Loucy (cell line): Measurements from ENCODE around the gene IL20RA.

ENCODE experiments used
- H2AFZ ChIP-seq: fragments of 200-600 bp; sonication (generic); 2 replicates; pipeline ENCODE4 v1.6.0; 2016; ENCODE audit warnings: antibody characterized with exemption, mild to moderate bottlenecking, low read length, moderate library complexity
- H3F3A ChIP-seq: fragments of 200-600 bp; 2 replicates; pipeline ENCODE4 v1.6.0; 2016; ENCODE audit warnings: antibody characterized with exemption, low read depth, mild to moderate bottlenecking
- H3K27me3 ChIP-seq: fragments of 200-600 bp; sonication (generic); 2 replicates; pipeline ENCODE4 v1.6.1; 2014; ENCODE audit warnings: low read length, mild to moderate bottlenecking; ENCODE audit not compliant: insufficient read depth, poor library complexity, severe bottlenecking
- H3K36me3 ChIP-seq: fragments of 200-600 bp; sonication (generic); 2 replicates; pipeline ENCODE4 v1.6.1; 2016; ENCODE audit warnings: low read length; ENCODE audit not compliant: insufficient read depth
- H3K4me1 ChIP-seq: fragments of 200-600 bp; sonication (generic); 2 replicates; pipeline ENCODE4 v1.5.1; 2014; ENCODE audit warnings: low read length, mild to moderate bottlenecking; ENCODE audit not compliant: insufficient read depth, poor library complexity, severe bottlenecking
- H3K4me2 ChIP-seq: fragments of 200-600 bp; sonication (generic); 2 replicates; pipeline ENCODE4 v1.6.0; 2014; ENCODE audit warnings: antibody characterized with exemption, low read length, low read depth, mild to moderate bottlenecking; ENCODE audit not compliant: poor library complexity, severe bottlenecking
- H3K4me3 ChIP-seq: fragments of 200-600 bp; sonication (generic); 2 replicates; pipeline ENCODE4 v1.5.1; 2014; ENCODE audit warnings: low read length, mild to moderate bottlenecking, mixed read lengths; ENCODE audit not compliant: poor library complexity, severe bottlenecking
- H3K79me2 ChIP-seq: fragments of 200-600 bp; sonication (generic); 2 replicates; pipeline ENCODE4 v1.6.1; 2014; ENCODE audit warnings: low read length; ENCODE audit not compliant: insufficient read depth
- H3K9ac ChIP-seq: fragments of 200-600 bp; sonication (generic); 2 replicates; pipeline ENCODE4 v1.6.0; 2014; ENCODE audit warnings: mild to moderate bottlenecking, low read depth, low read length, moderate library complexity; ENCODE audit not compliant: poor library complexity, severe bottlenecking
- H3K9me2 ChIP-seq: fragments of 200-600 bp; sonication (generic); replicated peaks from 2 replicates; pipeline ENCODE4 v1.6.1; 2016; ENCODE audit warnings: low read depth, low read length, mixed read lengths
- H3K9me3 ChIP-seq: fragments of 200-600 bp; sonication (generic); 2 replicates; pipeline ENCODE4 v1.6.1; 2014; ENCODE audit warnings: mild to moderate bottlenecking, antibody characterized with exemption, low read length, low read depth; ENCODE audit not compliant: insufficient read depth
- H4K20me1 ChIP-seq: fragments of 200-600 bp; sonication (generic); 2 replicates; pipeline ENCODE4 v1.6.0; 2014; ENCODE audit warnings: antibody characterized with exemption, low read length, mild to moderate bottlenecking; ENCODE audit not compliant: insufficient read depth, poor library complexity, severe bottlenecking
- EZH2phosphoT487 ChIP-seq: fragments of 200-600 bp; IDR thresholded peaks from 2 replicates; pipeline ENCODE4 v1.6.1; 2018; ENCODE audit warnings: antibody characterized with exemption, mild to moderate bottlenecking, moderate library complexity, borderline replicate concordance
- TF ChIP-seq, protein P1 (sequence below): fragments of 200-600 bp; sonication (generic); conservative IDR thresholded peaks from 2 replicates; pipeline ENCODE4 v1.5.1; 2014; ENCODE audit warnings: mild to moderate bottlenecking, antibody characterized with exemption, low read length

Gene IL20RA

DNA sequence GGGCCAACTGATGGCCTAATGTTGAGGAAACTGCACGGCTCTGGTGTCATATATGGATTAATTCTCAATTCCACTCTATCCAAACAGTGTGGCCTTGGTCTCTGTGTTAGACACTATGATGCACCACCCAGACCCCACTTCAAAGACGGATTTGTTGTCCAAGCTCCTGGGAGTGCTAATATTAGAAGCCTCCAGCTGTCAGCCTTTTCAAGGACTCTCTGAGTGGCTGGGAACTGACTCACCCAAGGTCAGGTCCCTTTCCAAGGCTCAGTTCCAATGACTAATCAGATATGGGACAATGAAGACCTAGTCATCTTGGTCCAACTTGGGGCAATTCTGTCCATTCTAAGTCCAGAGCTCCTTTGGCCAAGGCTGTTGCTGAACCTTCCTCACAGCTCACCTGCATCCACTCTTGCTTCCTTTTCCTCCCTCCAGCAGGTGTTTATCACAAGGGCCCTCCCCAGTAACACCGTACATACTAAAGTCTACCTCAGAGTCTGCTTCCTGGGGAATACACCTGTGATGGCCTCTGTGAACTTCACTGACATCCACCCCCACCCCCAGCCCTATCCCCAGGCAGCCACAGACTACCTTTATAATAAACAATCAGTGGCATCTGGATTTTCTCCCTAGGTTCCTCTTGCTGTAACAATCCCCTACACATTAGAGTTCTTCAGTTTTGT, 7.2 kb upstream of the IL20RA start:
- Histone ChIP-seq H3K4me2 (no peak overlapping the region), H2AFZ (no peak overlapping the region), H3K9me3 (no peaks in the 10 kb centered on the region), H3K4me3 (no peak overlapping the region), H3K9ac (no peak overlapping the region), H3K36me3 (no peaks in the 10 kb centered on the region), H3K27me3 (peaks cover 100% of the 10 kb centered on the region), H4K20me1 (peaks cover 3% of the 10 kb centered on the region), H3F3A (no peaks in the 10 kb centered on the region), H3K4me1 (no peaks in the 10 kb centered on the region), H3K79me2 (no peaks in the 10 kb centered on the region), H3K9me2 (no peaks in the 10 kb centered on the region)
- TF ChIP-seq EZH2phosphoT487 = no peak
- TF ChIP-seq, protein P1, sequence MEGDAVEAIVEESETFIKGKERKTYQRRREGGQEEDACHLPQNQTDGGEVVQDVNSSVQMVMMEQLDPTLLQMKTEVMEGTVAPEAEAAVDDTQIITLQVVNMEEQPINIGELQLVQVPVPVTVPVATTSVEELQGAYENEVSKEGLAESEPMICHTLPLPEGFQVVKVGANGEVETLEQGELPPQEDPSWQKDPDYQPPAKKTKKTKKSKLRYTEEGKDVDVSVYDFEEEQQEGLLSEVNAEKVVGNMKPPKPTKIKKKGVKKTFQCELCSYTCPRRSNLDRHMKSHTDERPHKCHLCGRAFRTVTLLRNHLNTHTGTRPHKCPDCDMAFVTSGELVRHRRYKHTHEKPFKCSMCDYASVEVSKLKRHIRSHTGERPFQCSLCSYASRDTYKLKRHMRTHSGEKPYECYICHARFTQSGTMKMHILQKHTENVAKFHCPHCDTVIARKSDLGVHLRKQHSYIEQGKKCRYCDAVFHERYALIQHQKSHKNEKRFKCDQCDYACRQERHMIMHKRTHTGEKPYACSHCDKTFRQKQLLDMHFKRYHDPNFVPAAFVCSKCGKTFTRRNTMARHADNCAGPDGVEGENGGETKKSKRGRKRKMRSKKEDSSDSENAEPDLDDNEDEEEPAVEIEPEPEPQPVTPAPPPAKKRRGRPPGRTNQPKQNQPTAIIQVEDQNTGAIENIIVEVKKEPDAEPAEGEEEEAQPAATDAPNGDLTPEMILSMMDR = no peak

DNA sequence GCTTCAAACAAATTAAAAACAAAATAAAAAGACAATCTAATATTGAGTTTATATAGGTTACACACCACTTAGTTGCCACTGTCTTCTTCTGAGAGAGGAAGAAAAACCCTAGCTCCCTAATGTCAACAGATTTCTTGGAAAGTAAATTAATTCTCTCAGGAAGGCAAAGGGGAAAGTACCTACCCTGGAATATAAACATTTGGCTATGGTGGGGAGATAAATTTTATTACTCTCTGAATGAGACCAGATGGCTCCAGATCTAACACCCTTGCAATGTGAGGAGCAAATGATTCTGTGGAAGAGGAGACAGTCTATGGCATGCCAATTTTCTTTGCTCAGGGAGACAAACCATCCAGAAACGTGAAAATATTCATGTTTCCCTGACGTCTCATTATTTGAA, 4.3 kb upstream of the IL20RA start:
- H3K4me2 ChIP-seq = no peak overlapping the region
- H3F3A ChIP-seq = no peaks in the 10 kb centered on the region
- no peaks in the 10 kb centered on the region for H3K4me1 ChIP-seq
- H3K9me2 ChIP-seq = no peaks in the 10 kb centered on the region
- no peaks in the 10 kb centered on the region for H3K79me2 ChIP-seq
- no peaks in the 10 kb centered on the region for H3K9me3 ChIP-seq
- peaks cover 3% of the 10 kb centered on the region for H4K20me1 ChIP-seq
- H2AFZ ChIP-seq = no peak overlapping the region
- no peak overlapping the region for H3K4me3 ChIP-seq
- TF ChIP-seq EZH2phosphoT487 = no peak
- TF ChIP-seq, protein P1 = no peak
- peaks cover 97% of the 10 kb centered on the region for H3K27me3 ChIP-seq
- H3K9ac ChIP-seq = no peak overlapping the region
- no peaks in the 10 kb centered on the region for H3K36me3 ChIP-seq

DNA sequence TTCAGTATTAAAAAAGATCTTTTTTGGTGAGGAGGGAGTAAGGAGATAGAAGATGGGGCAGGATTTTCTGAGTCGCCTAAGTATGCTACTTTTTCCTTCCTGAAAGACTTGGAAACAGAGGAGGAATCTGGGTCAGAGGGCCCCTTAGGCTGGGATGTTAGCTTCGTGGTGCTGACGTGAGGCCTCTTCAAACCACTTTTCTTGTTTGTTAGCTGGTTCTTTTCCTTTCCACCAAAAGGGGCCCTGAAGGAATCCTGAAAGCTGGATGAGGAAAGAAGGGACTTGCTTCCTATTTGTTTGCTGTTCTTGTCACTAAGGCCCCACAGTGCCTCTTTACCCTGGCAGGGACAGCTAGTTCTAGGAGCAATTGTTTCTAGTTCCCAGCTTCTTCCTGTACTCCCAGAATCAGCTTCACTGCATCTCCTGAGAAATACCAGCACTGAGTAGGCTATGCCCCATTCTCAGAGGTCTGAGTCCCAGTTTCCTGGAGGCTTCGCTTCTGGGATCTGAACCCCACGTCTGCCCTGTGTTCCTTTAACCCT, 2.2 kb upstream of the IL20RA start:
- Histone ChIP-seq H3K4me2 (no peak overlapping the region), H4K20me1 (peaks cover 3% of the 10 kb centered on the region), H3K27me3 (peaks cover 97% of the 10 kb centered on the region), H3K9me3 (no peaks in the 10 kb centered on the region), H3K9ac (no peak overlapping the region), H3F3A (no peaks in the 10 kb centered on the region), H3K79me2 (no peaks in the 10 kb centered on the region), H2AFZ (no peak overlapping the region), H3K4me1 (no peaks in the 10 kb centered on the region), H3K9me2 (no peaks in the 10 kb centered on the region), H3K4me3 (no peak overlapping the region), H3K36me3 (no peaks in the 10 kb centered on the region)
- no peak for TF ChIP-seq EZH2phosphoT487
- TF ChIP-seq, protein P1 = no peak
